Measurements from ENCODE around the gene BCAS1.

GRCh38 chr20:54085910-54086309 lies 15.5 kb upstream of the BCAS1 start:
- TF ChIP-seq CTCF (IDR thresholded peaks at IDR 0.05 in 2 of 3, conservative IDR thresholded peaks at IDR 0.05 in 1 of 3; ENCODE audit: borderline replicate concordance in 1 of 3, insufficient read depth in 1 of 3, low read depth in 2 of 3, low read length in 2 of 3) = no peak
- no peak for TF ChIP-seq ZFX (IDR thresholded peaks at IDR 0.05)
- no peak for TF ChIP-seq SRF (IDR thresholded peaks at IDR 0.05; ENCODE audit: low read depth)
- TF ChIP-seq MAX (IDR thresholded peaks at IDR 0.05) = no peak
